IMR-90 (cell line): Measurements from ENCODE around the gene PRKCE. TPM values are rescaled to one million over a fixed set of nuclear protein-coding genes. Genes with fewer than 3 reads are reported as not detected.

Experiments
- ATAC-seq: fragments of 200-7000 bp; cut with Tn5 transposase; 2 replicates; pipeline ENCODE4 v1.9.1; 2020; ENCODE audit warnings: low read depth, mild to moderate bottlenecking, moderate library complexity
- BruUV-seq: library from RNA; stranded (reverse); fragments of 400-500 nt; replicated peaks from 2 replicates; lab custom pipeline; 2021; lab: Mats Ljungman, UMichigan
- CTCF ChIA-PET: fragments of 300-600 bp; formaldehyde crosslinking; extraction: SDS; loops from one replicate; lab custom pipeline; 2021; ENCODE audit warnings: antibody characterized with exemption; lab: Yijun Ruan, JAX
- POLR2A ChIA-PET: fragments of 300-600 bp; sonication (Branson Sonifier 250); formaldehyde crosslinking; loops from one replicate; lab custom pipeline; 2022; ENCODE audit warnings: antibody characterized with exemption; ENCODE audit not compliant: unreplicated experiment; lab: Charles Lee
- DNase-seq: peaks from one replicate; pipeline ENCODE4 v3.0.0; 2013
- H2AFZ ChIP-seq: replicated peaks from 2 replicates; pipeline ENCODE3; 2013; ENCODE audit warnings: low read length, mild to moderate bottlenecking; ENCODE audit not compliant: poor library complexity
- H2AK5ac ChIP-seq: 2 replicates; pipeline ENCODE4 v1.6.1; 2013; ENCODE audit warnings: low read depth, low read length, inconsistent platforms
- H2AK9ac ChIP-seq: replicated peaks from 2 replicates; pipeline ENCODE3; 2013; ENCODE audit warnings: mild to moderate bottlenecking, low read depth, low read length, moderate library complexity; ENCODE audit not compliant: poor library complexity
- H2BK120ac ChIP-seq: 2 replicates; pipeline ENCODE4 v1.6.1; 2013; ENCODE audit warnings: low read depth, low read length, inconsistent platforms
- H2BK15ac ChIP-seq: 3 replicates; pipeline ENCODE4 v1.6.1; 2013; ENCODE audit warnings: low read depth, low read length, inconsistent platforms
- H2BK20ac ChIP-seq: 2 replicates; pipeline ENCODE4 v1.6.1; 2013; ENCODE audit warnings: low read depth, mild to moderate bottlenecking, inconsistent platforms, low read length, moderate library complexity
- H2BK5ac ChIP-seq: 2 replicates; pipeline ENCODE4 v1.6.1; 2013; ENCODE audit warnings: mild to moderate bottlenecking, low read depth, low read length, inconsistent platforms; ENCODE audit not compliant: poor library complexity, severe bottlenecking
- H3K14ac ChIP-seq: replicated peaks from 2 replicates; pipeline ENCODE4 v1.6.1; 2013; ENCODE audit warnings: low read depth, low read length, inconsistent platforms
- H3K18ac ChIP-seq: 2 replicates; pipeline ENCODE4 v1.6.1; 2013; ENCODE audit warnings: low read depth, low read length, control low read depth
- H3K23ac ChIP-seq: 2 replicates; pipeline ENCODE4 v1.6.1; 2013; ENCODE audit warnings: low read depth, low read length, inconsistent platforms
- H3K27ac ChIP-seq: 2 replicates; pipeline ENCODE4 v1.5.1; 2013; ENCODE audit warnings: mild to moderate bottlenecking, control low read depth, low read length; ENCODE audit not compliant: insufficient read depth
- H3K27me3 ChIP-seq: 2 replicates; pipeline ENCODE4 v1.6.1; 2013; ENCODE audit warnings: low read length; ENCODE audit not compliant: control insufficient read depth, insufficient read depth
- H3K36me3 ChIP-seq: 2 replicates; pipeline ENCODE4 v1.6.1; 2013; ENCODE audit warnings: low read length, mixed read lengths; ENCODE audit not compliant: control insufficient read depth, insufficient read depth
- H3K4ac ChIP-seq: 2 replicates; pipeline ENCODE4 v1.6.1; 2013; ENCODE audit warnings: low read depth, low read length, inconsistent platforms
- H3K4me1 ChIP-seq: 2 replicates; pipeline ENCODE4 v1.6.1; 2013; ENCODE audit warnings: low read length, mixed read lengths; ENCODE audit not compliant: control insufficient read depth, insufficient read depth
- H3K4me2 ChIP-seq: 2 replicates; pipeline ENCODE4 v1.6.1; 2013; ENCODE audit warnings: low read depth, mild to moderate bottlenecking, control low read depth, low read length, moderate library complexity
- H3K4me3 ChIP-seq: 2 replicates; pipeline ENCODE4 v1.5.1; 2013; ENCODE audit warnings: low read depth, mild to moderate bottlenecking, control low read depth, low read length, moderate library complexity; ENCODE audit not compliant: insufficient read depth
- H3K56ac ChIP-seq: 2 replicates; pipeline ENCODE4 v1.6.1; 2013; ENCODE audit warnings: low read length, inconsistent platforms; ENCODE audit not compliant: insufficient read depth; ENCODE audit errors: extremely low read depth
- H3K79me1 ChIP-seq, 2 experiments: 2 replicates each; pipeline ENCODE4 v1.6.1; 2013; ENCODE audit warnings: low read length in 2 of 2, inconsistent platforms in 1 of 2, low read depth in 1 of 2
- H3K9ac ChIP-seq: 2 replicates; pipeline ENCODE4 v1.6.1; 2013; ENCODE audit warnings: low read depth, low read length, control low read depth
- H3K9me1 ChIP-seq: 2 replicates; pipeline ENCODE4 v1.6.1; 2013; ENCODE audit warnings: low read length, inconsistent platforms; ENCODE audit not compliant: insufficient read depth
- H3K9me3 ChIP-seq: 2 replicates; pipeline ENCODE4 v1.6.1; 2013; ENCODE audit warnings: low read length; ENCODE audit not compliant: control insufficient read depth, insufficient read depth
- H4K20me1 ChIP-seq: 2 replicates; pipeline ENCODE4 v1.6.1; 2013; ENCODE audit warnings: low read length, inconsistent platforms; ENCODE audit not compliant: insufficient read depth
- H4K5ac ChIP-seq: 2 replicates; pipeline ENCODE4 v1.6.1; 2013; ENCODE audit warnings: mild to moderate bottlenecking, low read depth, low read length, control low read depth
- H4K8ac ChIP-seq, 2 experiments: 2 replicates each; pipeline ENCODE4 v1.6.1; 2013; ENCODE audit warnings: low read depth in 2 of 2, low read length in 2 of 2, control low read depth in 1 of 2, inconsistent platforms in 1 of 2
- H4K91ac ChIP-seq: 2 replicates; pipeline ENCODE4 v1.6.1; 2013; ENCODE audit warnings: low read depth, low read length, inconsistent platforms; ENCODE audit not compliant: insufficient read depth
- BHLHE40 ChIP-seq: fragments of 150-350 bp; IDR thresholded peaks from 2 replicates; pipeline ENCODE4 v1.6.1; 2016; ENCODE audit warnings: mild to moderate bottlenecking, low read depth, low read length
- CEBPB ChIP-seq: IDR thresholded peaks from 2 replicates; pipeline ENCODE4 v1.6.1; 2012; ENCODE audit warnings: low read depth, low read length, improper control_type of control experiment
- CHD1 ChIP-seq: IDR thresholded peaks from 2 replicates; pipeline ENCODE4 v1.6.1; 2012; ENCODE audit warnings: low read depth, low read length, improper control_type of control experiment
- ELK1 ChIP-seq: fragments of 150-350 bp; IDR thresholded peaks from 2 replicates; pipeline ENCODE4 v1.6.1; 2016; ENCODE audit warnings: low read depth, mild to moderate bottlenecking, low read length, moderate library complexity, borderline replicate concordance
- FOS ChIP-seq: fragments of 150-350 bp; IDR thresholded peaks from 2 replicates; pipeline ENCODE4 v1.6.1; 2016; ENCODE audit warnings: low read depth, low read length
- MAFK ChIP-seq: IDR thresholded peaks from 2 replicates; pipeline ENCODE4 v1.6.1; 2012; ENCODE audit warnings: low read depth, low read length, improper control_type of control experiment
- MAZ ChIP-seq: IDR thresholded peaks from 2 replicates; pipeline ENCODE4 v1.6.1; 2012; ENCODE audit warnings: low read depth, mild to moderate bottlenecking, low read length, improper control_type of control experiment, moderate library complexity, borderline replicate concordance
- MXI1 ChIP-seq: IDR thresholded peaks from 2 replicates; pipeline ENCODE4 v1.6.1; 2012; ENCODE audit warnings: low read depth, mild to moderate bottlenecking, low read length, moderate library complexity, borderline replicate concordance
- NFE2L2 ChIP-seq: fragments of 150-350 bp; IDR thresholded peaks from 2 replicates; pipeline ENCODE4 v1.6.1; 2016; ENCODE audit warnings: low read depth, mild to moderate bottlenecking, low read length
- POLR2A ChIP-seq: IDR thresholded peaks from 2 replicates; pipeline ENCODE4 v1.6.1; 2012; ENCODE audit warnings: mild to moderate bottlenecking, low read depth, low read length
- RAD21 ChIP-seq: IDR thresholded peaks from 2 replicates; pipeline ENCODE4 v1.6.1; 2012; ENCODE audit warnings: low read length, improper control_type of control experiment
- RCOR1 ChIP-seq: IDR thresholded peaks from 2 replicates; pipeline ENCODE4 v1.6.1; 2012; ENCODE audit warnings: mild to moderate bottlenecking, low read length, improper control_type of control experiment; ENCODE audit not compliant: insufficient replicate concordance
- RFX5 ChIP-seq: IDR thresholded peaks from 2 replicates; pipeline ENCODE4 v1.8.0; 2012; ENCODE audit warnings: low read depth, mild to moderate bottlenecking, low read length, moderate library complexity
- SMC3 ChIP-seq: fragments of 150-350 bp; IDR thresholded peaks from 2 replicates; pipeline ENCODE4 v1.6.1; 2016; ENCODE audit warnings: low read depth, mild to moderate bottlenecking, antibody characterized with exemption, low read length, moderate library complexity
- USF2 ChIP-seq: fragments of 150-350 bp; IDR thresholded peaks from 2 replicates; pipeline ENCODE4 v1.6.1; 2017; ENCODE audit warnings: mild to moderate bottlenecking, antibody characterized with exemption, low read length, low read depth
- WGBS, 2 experiments: methylation state at CpG; one replicate each; pipeline versions ENCODE4 v1.1.5 to v1.1.7; 2013; ENCODE audit warnings: missing lambda C conversion rate in 2 of 2; ENCODE audit not compliant: insufficient read length in 1 of 2; ENCODE audit errors: extremely low coverage in 2 of 2; 5-methylcytosine and 5-hydroxymethylcytosine counted together
- dilution Hi-C: fragments of 300-500 bp; cut with HindIII; formaldehyde crosslinking; loops from one replicate; pipeline ENCODE4 v1.14.3; 2018; ENCODE audit warnings: low sequenced_read_pairs; ENCODE audit not compliant: unreplicated experiment
- in situ Hi-C: fragments of 300-500 bp; cut with MboI; formaldehyde crosslinking; loops from 3 replicates; pipeline ENCODE4 v1.14.3; 2019; ENCODE audit warnings: low sequenced_read_pairs, inconsistent platforms, mixed read lengths
- intact Hi-C: fragments of 100-400 bp; cut with micrococcal nuclease; formaldehyde crosslinking; loops from 2 replicates; pipeline ENCODE4 v1.10.0; 2022
- polyA plus RNA-seq, 3 experiments: library from polyadenylated mRNA; depleted of rRNA; stranded (reverse); fragments of >200 nt; gene quantifications; 2 replicates each; pipeline ENCODE4 v1.2.3, GENCODE V29; 2012; ENCODE audit warnings: low replicate concordance in 1 of 3
- total RNA-seq: library from RNA; depleted of rRNA; stranded (reverse); fragments of >200 nt; gene quantifications from 2 replicates; pipeline ENCODE4 v1.2.3, GENCODE V29; 2012

Gene PRKCE
- total and polyA plus RNA-seq, 2 of the 4 experiments (the other 2 are of a cell fraction), result 8.1 to 32.4 TPM

GRCh38 chr2:46200861-46201605, 549.6 kb downstream of the PRKCE start:
- ChIA-PET CTCF (no interaction called here), POLR2A (no interaction called here)
- 0 out of 2 replicates have a peak overlapping the region, but pooled peaks have one; percentile 4 for H2AK5ac ChIP-seq
- H4K5ac ChIP-seq, result no peak overlapping the region
- no peak for ATAC-seq
- no peak overlapping the region for H3K23ac ChIP-seq
- no peak overlapping the region for H3K18ac ChIP-seq
- H3K9me1 ChIP-seq, result peaks cover 16% of the 10 kb centered on the region
- H4K8ac ChIP-seq, result no peak overlapping the region
- H2AFZ ChIP-seq, result peak overlapping the region; percentile 45
- WGBS, 2 experiments, result 73% methylated on average over 4 of the region's 7 CpGs; no CpG with 5 or more reads in 1 of the 2 experiments
- H3K56ac ChIP-seq, result no peak overlapping the region
- no peaks in the 10 kb centered on the region for H3K27me3 ChIP-seq
- BruUV-seq, result no TSS peak
- H3K36me3 ChIP-seq, result no peaks in the 10 kb centered on the region
- H3K27ac ChIP-seq, result no peak overlapping the region
- H3K4me3 ChIP-seq, result no peak overlapping the region
- dilution Hi-C loops, result no loop called here
- H3K9me3 ChIP-seq, result no peaks in the 10 kb centered on the region; the same call in 1 of the 2 replicates
- no peak overlapping the region for H2BK15ac ChIP-seq
- H2BK20ac ChIP-seq, result no peak overlapping the region
- no peaks in the 10 kb centered on the region for H3K79me1 ChIP-seq
- no peak overlapping the region for H3K4me2 ChIP-seq
- peaks cover 4% of the 10 kb centered on the region for H3K4me1 ChIP-seq
- H2BK120ac ChIP-seq, result peak overlapping the region; percentile 37; the same call in 1 of the 2 replicates
- 0 out of 2 replicates have a peak overlapping the region, but pooled peaks have one; percentile 12 for H4K91ac ChIP-seq
- H2BK5ac ChIP-seq, result no peak overlapping the region
- H4K20me1 ChIP-seq, result no peaks in the 10 kb centered on the region
- in situ Hi-C loops, result no loop called here
- H2AK9ac ChIP-seq, result no peak overlapping the region
- H3K14ac ChIP-seq, result no peak overlapping the region
- peak overlapping the region; percentile 13; the same call in 1 of the 2 replicates for H3K4ac ChIP-seq
- intact Hi-C loops, result no loop called here
- no peak overlapping the region for H3K9ac ChIP-seq
- DNase-seq, result no peak
- TF ChIP-seq MXI1, result no peak
- no peak for TF ChIP-seq CHD1
- TF ChIP-seq RFX5, result no peak
- no peak for TF ChIP-seq RCOR1
- no peak for TF ChIP-seq NFE2L2
- TF ChIP-seq POLR2A, result no peak
- TF ChIP-seq FOS, result no peak
- no peak for TF ChIP-seq CEBPB
- TF ChIP-seq ELK1, result no peak
- no peak for TF ChIP-seq MAZ
- no peak for TF ChIP-seq BHLHE40
- TF ChIP-seq SMC3, result no peak
- no peak for TF ChIP-seq MAFK
- no peak for TF ChIP-seq USF2
- TF ChIP-seq RAD21, result no peak
